WTC11 (cell line): ENCODE data around the gene IL1RN. TPM values are rescaled to one million over a fixed set of nuclear protein-coding genes. Genes with fewer than 3 reads are reported as not detected.

Experiments used
- ATAC-seq: fragments of 200-7000 bp; cut with Tn5 transposase; 2 replicates; pipeline ENCODE4 v1.10.0; 2021; ENCODE audit warnings: mild to moderate bottlenecking, moderate library complexity
- CTCF ChIA-PET: fragments of 300-600 bp; sonication (Branson Sonifier 250); formaldehyde crosslinking; loops from one replicate; lab custom pipeline; 2021; ENCODE audit warnings: antibody characterized with exemption; lab: Charles Lee
- POLR2A ChIA-PET: fragments of 350-600 bp; sonication (Branson Sonifier 250); formaldehyde crosslinking; loops from one replicate; lab custom pipeline; 2021; ENCODE audit warnings: antibody characterized with exemption; lab: Charles Lee
- DNase-seq: peaks from one replicate; pipeline ENCODE4 v3.0.0; 2021; ENCODE audit warnings: low spot score
- H3K27ac Mint-ChIP-seq: 2 replicates; pipeline ENCODE4 v1.8.0; 2021; ENCODE audit warnings: mixed read lengths
- H3K27me3 Mint-ChIP-seq: 2 replicates; pipeline ENCODE4 v1.8.0; 2021; ENCODE audit warnings: low read depth, mild to moderate bottlenecking, moderate library complexity, mixed read lengths
- H3K36me3 Mint-ChIP-seq: 2 replicates; pipeline ENCODE4 v1.8.0; 2021; ENCODE audit warnings: mixed read lengths
- H3K4me1 Mint-ChIP-seq: 2 replicates; pipeline ENCODE4 v1.8.0; 2022; ENCODE audit warnings: mixed read lengths
- H3K4me3 Mint-ChIP-seq: 2 replicates; pipeline ENCODE4 v1.8.0; 2021; ENCODE audit warnings: mild to moderate bottlenecking, moderate library complexity, mixed read lengths
- H3K9me3 Mint-ChIP-seq: 2 replicates; pipeline ENCODE4 v1.8.0; 2021; ENCODE audit warnings: mixed read lengths
- ARID4B ChIP-seq: sonication (generic); formaldehyde crosslinking; IDR thresholded peaks from 2 replicates; pipeline ENCODE4 v1.8.0; 2023; ENCODE audit warnings: missing genetic modification reagents, mild to moderate bottlenecking, borderline replicate concordance
- CREB1 ChIP-seq: sonication (generic); formaldehyde crosslinking; IDR thresholded peaks from 2 replicates; pipeline ENCODE4 v1.8.0; 2023; ENCODE audit warnings: mild to moderate bottlenecking, missing genetic modification reagents
- E2F1 ChIP-seq: sonication (generic); formaldehyde crosslinking; IDR thresholded peaks from 2 replicates; pipeline ENCODE4 v1.8.0; 2022; ENCODE audit warnings: mild to moderate bottlenecking, missing genetic modification reagents
- FOXP4 ChIP-seq: sonication (generic); formaldehyde crosslinking; IDR thresholded peaks from 2 replicates; pipeline ENCODE4 v1.8.0; 2022; ENCODE audit warnings: mild to moderate bottlenecking, missing genetic modification reagents
- HMGA2 ChIP-seq: fragments of 250-450 bp; sonication (Bioruptor Pico); IDR thresholded peaks from 2 replicates; pipeline ENCODE4 v1.4.0; 2021; ENCODE audit warnings: mild to moderate bottlenecking, moderate library complexity
- JUN ChIP-seq: sonication (generic); formaldehyde crosslinking; IDR thresholded peaks from 2 replicates; pipeline ENCODE4 v1.8.0; 2023; ENCODE audit warnings: mild to moderate bottlenecking, missing genetic modification reagents
- PRDM15 ChIP-seq: sonication (generic); formaldehyde crosslinking; IDR thresholded peaks from 2 replicates; pipeline ENCODE4 v1.8.0; 2022; ENCODE audit warnings: missing genetic modification reagents
- SMAD4 ChIP-seq: sonication (generic); formaldehyde crosslinking; IDR thresholded peaks from 2 replicates; pipeline ENCODE4 v1.8.0; 2022; ENCODE audit warnings: mild to moderate bottlenecking, missing genetic modification reagents
- SOX15 ChIP-seq: fragments of 250-450 bp; sonication (Bioruptor Pico); IDR thresholded peaks from 2 replicates; pipeline ENCODE4 v1.9.0; 2021; ENCODE audit warnings: mild to moderate bottlenecking
- TP53 ChIP-seq: sonication (generic); formaldehyde crosslinking; IDR thresholded peaks from 2 replicates; pipeline ENCODE4 v1.8.1; 2023; ENCODE audit warnings: mild to moderate bottlenecking, missing genetic modification reagents
- ZBTB21 ChIP-seq: sonication (generic); formaldehyde crosslinking; IDR thresholded peaks from 2 replicates; pipeline ENCODE4 v1.8.1; 2023; ENCODE audit warnings: mild to moderate bottlenecking, missing genetic modification reagents, borderline replicate concordance
- ZBTB43 ChIP-seq: sonication (generic); formaldehyde crosslinking; IDR thresholded peaks from 2 replicates; pipeline ENCODE4 v1.8.1; 2023; ENCODE audit warnings: mild to moderate bottlenecking, missing genetic modification reagents
- ZNF532 ChIP-seq: fragments of 250-450 bp; sonication (Bioruptor Pico); IDR thresholded peaks from 2 replicates; pipeline ENCODE4 v1.9.0; 2021; ENCODE audit warnings: mild to moderate bottlenecking, borderline replicate concordance
- total RNA-seq: library from RNA; stranded (reverse); gene quantifications from 3 replicates; pipeline ENCODE4 v1.2.3, GENCODE V29; 2021

IL1RN gene
- total RNA-seq, 1 experiment from 2014 or later, result not detected

GRCh38 chr2:113157118-113157896 is 29.9 kb downstream of the IL1RN start (continued):
- TF ChIP-seq CREB1 (CRISPR knock-in tag) (no peak), ARID4B (0 out of 2 replicates have a peak, but pooled peaks have one; percentile 29), JUN (CRISPR knock-in tag) (0 out of 2 replicates have a peak, but pooled peaks have one; percentile 8), ZBTB21 (CRISPR knock-in tag) (no peak), PRDM15 (CRISPR knock-in tag) (0 out of 2 replicates have a peak, but pooled peaks have one; percentile 13), SOX15 (CRISPR knock-in tag) (no peak), TP53 (CRISPR knock-in tag) (0 out of 2 replicates have a peak, but pooled peaks have one; percentile 75), ZNF532 (CRISPR knock-in tag) (no peak), SMAD4 (no peak)

GRCh38 chr2:113157897-113158753 is 30.7 kb downstream of the IL1RN start:
- TF ChIP-seq E2F1 (CRISPR knock-in tag) (no peak), FOXP4 (CRISPR knock-in tag) (no peak), ZBTB43 (CRISPR knock-in tag) (no peak), HMGA2 (no peak)
- CTCF ChIA-PET, result interaction anchor here (1.1 to 4.9 kb wide), 4 partner anchors 20 to 81 kb away, joined by 3 to 58 read pairs (median 32); no protein-coding TSS in a partner anchor
- no peak for DNase-seq
- no peaks in the 10 kb centered on the region for H3K9me3 Mint-ChIP-seq
- peaks cover 12% of the 10 kb centered on the region for H3K4me1 Mint-ChIP-seq
- peaks cover 30% of the 10 kb centered on the region for H3K27me3 Mint-ChIP-seq
- no peak for ATAC-seq
- H3K4me3 Mint-ChIP-seq, result peak overlapping the region; percentile 65
- H3K36me3 Mint-ChIP-seq, result no peaks in the 10 kb centered on the region
- POLR2A ChIA-PET, result no interaction called here
- no peak overlapping the region for H3K27ac Mint-ChIP-seq
